IMR-90 (cell line): ENCODE measurements around the gene SOBP. TPM values are rescaled to one million over a fixed set of nuclear protein-coding genes. Genes with fewer than 3 reads are reported as not detected.

Experiments used
- ATAC-seq: fragments of 200-7000 bp; cut with Tn5 transposase; 2 replicates; pipeline ENCODE4 v1.9.1; 2020; ENCODE audit warnings: low read depth, mild to moderate bottlenecking, moderate library complexity
- BruUV-seq: library from RNA; stranded (reverse); fragments of 400-500 nt; replicated peaks from 2 replicates; lab custom pipeline; 2021; lab: Mats Ljungman, UMichigan
- CTCF ChIA-PET: fragments of 300-600 bp; formaldehyde crosslinking; extraction: SDS; loops from one replicate; lab custom pipeline; 2021; ENCODE audit warnings: antibody characterized with exemption; lab: Yijun Ruan, JAX
- POLR2A ChIA-PET: fragments of 300-600 bp; sonication (Branson Sonifier 250); formaldehyde crosslinking; loops from one replicate; lab custom pipeline; 2022; ENCODE audit warnings: antibody characterized with exemption; ENCODE audit not compliant: unreplicated experiment; lab: Charles Lee
- DNase-seq: peaks from one replicate; pipeline ENCODE4 v3.0.0; 2013
- H2AFZ ChIP-seq: replicated peaks from 2 replicates; pipeline ENCODE3; 2013; ENCODE audit warnings: low read length, mild to moderate bottlenecking; ENCODE audit not compliant: poor library complexity
- H2AK5ac ChIP-seq: 2 replicates; pipeline ENCODE4 v1.6.1; 2013; ENCODE audit warnings: low read depth, low read length, inconsistent platforms
- H2AK9ac ChIP-seq: replicated peaks from 2 replicates; pipeline ENCODE3; 2013; ENCODE audit warnings: mild to moderate bottlenecking, low read depth, low read length, moderate library complexity; ENCODE audit not compliant: poor library complexity
- H2BK120ac ChIP-seq: 2 replicates; pipeline ENCODE4 v1.6.1; 2013; ENCODE audit warnings: low read depth, low read length, inconsistent platforms
- H2BK15ac ChIP-seq: 3 replicates; pipeline ENCODE4 v1.6.1; 2013; ENCODE audit warnings: low read depth, low read length, inconsistent platforms
- H2BK20ac ChIP-seq: 2 replicates; pipeline ENCODE4 v1.6.1; 2013; ENCODE audit warnings: low read depth, mild to moderate bottlenecking, inconsistent platforms, low read length, moderate library complexity
- H2BK5ac ChIP-seq: 2 replicates; pipeline ENCODE4 v1.6.1; 2013; ENCODE audit warnings: mild to moderate bottlenecking, low read depth, low read length, inconsistent platforms; ENCODE audit not compliant: poor library complexity, severe bottlenecking
- H3K14ac ChIP-seq: replicated peaks from 2 replicates; pipeline ENCODE4 v1.6.1; 2013; ENCODE audit warnings: low read depth, low read length, inconsistent platforms
- H3K18ac ChIP-seq: 2 replicates; pipeline ENCODE4 v1.6.1; 2013; ENCODE audit warnings: low read depth, low read length, control low read depth
- H3K23ac ChIP-seq: 2 replicates; pipeline ENCODE4 v1.6.1; 2013; ENCODE audit warnings: low read depth, low read length, inconsistent platforms
- H3K27ac ChIP-seq: 2 replicates; pipeline ENCODE4 v1.5.1; 2013; ENCODE audit warnings: mild to moderate bottlenecking, control low read depth, low read length; ENCODE audit not compliant: insufficient read depth
- H3K27me3 ChIP-seq: 2 replicates; pipeline ENCODE4 v1.6.1; 2013; ENCODE audit warnings: low read length; ENCODE audit not compliant: control insufficient read depth, insufficient read depth
- H3K36me3 ChIP-seq: 2 replicates; pipeline ENCODE4 v1.6.1; 2013; ENCODE audit warnings: low read length, mixed read lengths; ENCODE audit not compliant: control insufficient read depth, insufficient read depth
- H3K4ac ChIP-seq: 2 replicates; pipeline ENCODE4 v1.6.1; 2013; ENCODE audit warnings: low read depth, low read length, inconsistent platforms
- H3K4me1 ChIP-seq: 2 replicates; pipeline ENCODE4 v1.6.1; 2013; ENCODE audit warnings: low read length, mixed read lengths; ENCODE audit not compliant: control insufficient read depth, insufficient read depth
- H3K4me2 ChIP-seq: 2 replicates; pipeline ENCODE4 v1.6.1; 2013; ENCODE audit warnings: low read depth, mild to moderate bottlenecking, control low read depth, low read length, moderate library complexity
- H3K4me3 ChIP-seq: 2 replicates; pipeline ENCODE4 v1.5.1; 2013; ENCODE audit warnings: low read depth, mild to moderate bottlenecking, control low read depth, low read length, moderate library complexity; ENCODE audit not compliant: insufficient read depth
- H3K56ac ChIP-seq: 2 replicates; pipeline ENCODE4 v1.6.1; 2013; ENCODE audit warnings: low read length, inconsistent platforms; ENCODE audit not compliant: insufficient read depth; ENCODE audit errors: extremely low read depth
- H3K79me1 ChIP-seq, 2 experiments: 2 replicates each; pipeline ENCODE4 v1.6.1; 2013; ENCODE audit warnings: low read length in 2 of 2, inconsistent platforms in 1 of 2, low read depth in 1 of 2
- H3K9ac ChIP-seq: 2 replicates; pipeline ENCODE4 v1.6.1; 2013; ENCODE audit warnings: low read depth, low read length, control low read depth
- H3K9me1 ChIP-seq: 2 replicates; pipeline ENCODE4 v1.6.1; 2013; ENCODE audit warnings: low read length, inconsistent platforms; ENCODE audit not compliant: insufficient read depth
- H3K9me3 ChIP-seq: 2 replicates; pipeline ENCODE4 v1.6.1; 2013; ENCODE audit warnings: low read length; ENCODE audit not compliant: control insufficient read depth, insufficient read depth
- H4K20me1 ChIP-seq: 2 replicates; pipeline ENCODE4 v1.6.1; 2013; ENCODE audit warnings: low read length, inconsistent platforms; ENCODE audit not compliant: insufficient read depth
- H4K5ac ChIP-seq: 2 replicates; pipeline ENCODE4 v1.6.1; 2013; ENCODE audit warnings: mild to moderate bottlenecking, low read depth, low read length, control low read depth
- H4K8ac ChIP-seq, 2 experiments: 2 replicates each; pipeline ENCODE4 v1.6.1; 2013; ENCODE audit warnings: low read depth in 2 of 2, low read length in 2 of 2, control low read depth in 1 of 2, inconsistent platforms in 1 of 2
- H4K91ac ChIP-seq: 2 replicates; pipeline ENCODE4 v1.6.1; 2013; ENCODE audit warnings: low read depth, low read length, inconsistent platforms; ENCODE audit not compliant: insufficient read depth
- BHLHE40 ChIP-seq: fragments of 150-350 bp; IDR thresholded peaks from 2 replicates; pipeline ENCODE4 v1.6.1; 2016; ENCODE audit warnings: mild to moderate bottlenecking, low read depth, low read length
- CEBPB ChIP-seq: IDR thresholded peaks from 2 replicates; pipeline ENCODE4 v1.6.1; 2012; ENCODE audit warnings: low read depth, low read length, improper control_type of control experiment
- CHD1 ChIP-seq: IDR thresholded peaks from 2 replicates; pipeline ENCODE4 v1.6.1; 2012; ENCODE audit warnings: low read depth, low read length, improper control_type of control experiment
- MAFK ChIP-seq: IDR thresholded peaks from 2 replicates; pipeline ENCODE4 v1.6.1; 2012; ENCODE audit warnings: low read depth, low read length, improper control_type of control experiment
- MAZ ChIP-seq: IDR thresholded peaks from 2 replicates; pipeline ENCODE4 v1.6.1; 2012; ENCODE audit warnings: low read depth, mild to moderate bottlenecking, low read length, improper control_type of control experiment, moderate library complexity, borderline replicate concordance
- POLR2A ChIP-seq: IDR thresholded peaks from 2 replicates; pipeline ENCODE4 v1.6.1; 2012; ENCODE audit warnings: mild to moderate bottlenecking, low read depth, low read length
- RAD21 ChIP-seq: IDR thresholded peaks from 2 replicates; pipeline ENCODE4 v1.6.1; 2012; ENCODE audit warnings: low read length, improper control_type of control experiment
- RCOR1 ChIP-seq: IDR thresholded peaks from 2 replicates; pipeline ENCODE4 v1.6.1; 2012; ENCODE audit warnings: mild to moderate bottlenecking, low read length, improper control_type of control experiment; ENCODE audit not compliant: insufficient replicate concordance
- RFX5 ChIP-seq: IDR thresholded peaks from 2 replicates; pipeline ENCODE4 v1.8.0; 2012; ENCODE audit warnings: low read depth, mild to moderate bottlenecking, low read length, moderate library complexity
- SMC3 ChIP-seq: fragments of 150-350 bp; IDR thresholded peaks from 2 replicates; pipeline ENCODE4 v1.6.1; 2016; ENCODE audit warnings: low read depth, mild to moderate bottlenecking, antibody characterized with exemption, low read length, moderate library complexity
- WGBS, 2 experiments: methylation state at CpG; one replicate each; pipeline versions ENCODE4 v1.1.5 to v1.1.7; 2013; ENCODE audit warnings: missing lambda C conversion rate in 2 of 2; ENCODE audit not compliant: insufficient read length in 1 of 2; ENCODE audit errors: extremely low coverage in 2 of 2; 5-methylcytosine and 5-hydroxymethylcytosine counted together
- dilution Hi-C: fragments of 300-500 bp; cut with HindIII; formaldehyde crosslinking; loops from one replicate; pipeline ENCODE4 v1.14.3; 2018; ENCODE audit warnings: low sequenced_read_pairs; ENCODE audit not compliant: unreplicated experiment
- in situ Hi-C: fragments of 300-500 bp; cut with MboI; formaldehyde crosslinking; loops from 3 replicates; pipeline ENCODE4 v1.14.3; 2019; ENCODE audit warnings: low sequenced_read_pairs, inconsistent platforms, mixed read lengths
- intact Hi-C: fragments of 100-400 bp; cut with micrococcal nuclease; formaldehyde crosslinking; loops from 2 replicates; pipeline ENCODE4 v1.10.0; 2022
- polyA plus RNA-seq, 3 experiments: library from polyadenylated mRNA; depleted of rRNA; stranded (reverse); fragments of >200 nt; gene quantifications; 2 replicates each; pipeline ENCODE4 v1.2.3, GENCODE V29; 2012; ENCODE audit warnings: low replicate concordance in 1 of 3
- total RNA-seq: library from RNA; depleted of rRNA; stranded (reverse); fragments of >200 nt; gene quantifications from 2 replicates; pipeline ENCODE4 v1.2.3, GENCODE V29; 2012
- TF ChIP-seq, protein P1 (sequence below): conservative IDR thresholded peaks from 2 replicates; pipeline ENCODE4 v1.5.1; 2012; ENCODE audit warnings: mild to moderate bottlenecking, low read depth, low read length, improper control_type of control experiment
- TF ChIP-seq, protein P2 (sequence below): fragments of 150-350 bp; IDR thresholded peaks from 2 replicates; pipeline ENCODE4 v1.6.1; 2017; ENCODE audit warnings: mild to moderate bottlenecking, antibody characterized with exemption, low read length, low read depth

SOBP gene
- total and polyA plus RNA-seq, 2 of the 4 experiments (the other 2 are of a cell fraction) = 0.60 to 0.72 TPM

- Histone ChIP-seq H3K4me1 (no peaks in the 10 kb centered on the region; the same call in 1 of the 2 replicates), H2AFZ (no peak overlapping the region), H3K9me3 (no peaks in the 10 kb centered on the region), H3K36me3 (peaks cover 2% of the 10 kb centered on the region; the same call in 1 of the 2 replicates), H3K14ac (no peak overlapping the region), H2AK5ac (no peak overlapping the region), H4K91ac (no peak overlapping the region), H2BK120ac (no peak overlapping the region), H4K20me1 (no peaks in the 10 kb centered on the region), H2BK5ac (no peak overlapping the region), H3K4me2 (no peak overlapping the region), H3K9ac (no peak overlapping the region), H3K27me3 (no peaks in the 10 kb centered on the region), H3K56ac (no peak overlapping the region), H3K4ac (no peak overlapping the region), H3K4me3 (no peak overlapping the region), H4K5ac (no peak overlapping the region), H2AK9ac (no peak overlapping the region), H3K23ac (no peak overlapping the region), H3K18ac (no peak overlapping the region), H3K27ac (no peak overlapping the region), H3K9me1 (no peaks in the 10 kb centered on the region; the same call in 1 of the 2 replicates), H4K8ac (no peak overlapping the region), H2BK15ac (no peak overlapping the region), H3K79me1 (no peaks in the 10 kb centered on the region), H2BK20ac (no peak overlapping the region)
- ChIA-PET POLR2A (no interaction called here), CTCF (no interaction called here)
- ATAC-seq (no peak), DNase-seq (no peak)
- TF ChIP-seq MAZ = no peak
- no peak for TF ChIP-seq SMC3
- TF ChIP-seq, protein P1, sequence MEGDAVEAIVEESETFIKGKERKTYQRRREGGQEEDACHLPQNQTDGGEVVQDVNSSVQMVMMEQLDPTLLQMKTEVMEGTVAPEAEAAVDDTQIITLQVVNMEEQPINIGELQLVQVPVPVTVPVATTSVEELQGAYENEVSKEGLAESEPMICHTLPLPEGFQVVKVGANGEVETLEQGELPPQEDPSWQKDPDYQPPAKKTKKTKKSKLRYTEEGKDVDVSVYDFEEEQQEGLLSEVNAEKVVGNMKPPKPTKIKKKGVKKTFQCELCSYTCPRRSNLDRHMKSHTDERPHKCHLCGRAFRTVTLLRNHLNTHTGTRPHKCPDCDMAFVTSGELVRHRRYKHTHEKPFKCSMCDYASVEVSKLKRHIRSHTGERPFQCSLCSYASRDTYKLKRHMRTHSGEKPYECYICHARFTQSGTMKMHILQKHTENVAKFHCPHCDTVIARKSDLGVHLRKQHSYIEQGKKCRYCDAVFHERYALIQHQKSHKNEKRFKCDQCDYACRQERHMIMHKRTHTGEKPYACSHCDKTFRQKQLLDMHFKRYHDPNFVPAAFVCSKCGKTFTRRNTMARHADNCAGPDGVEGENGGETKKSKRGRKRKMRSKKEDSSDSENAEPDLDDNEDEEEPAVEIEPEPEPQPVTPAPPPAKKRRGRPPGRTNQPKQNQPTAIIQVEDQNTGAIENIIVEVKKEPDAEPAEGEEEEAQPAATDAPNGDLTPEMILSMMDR = no peak
- TF ChIP-seq CEBPB = no peak
- TF ChIP-seq POLR2A = no peak
- TF ChIP-seq CHD1 = no peak
- TF ChIP-seq, protein P2, sequence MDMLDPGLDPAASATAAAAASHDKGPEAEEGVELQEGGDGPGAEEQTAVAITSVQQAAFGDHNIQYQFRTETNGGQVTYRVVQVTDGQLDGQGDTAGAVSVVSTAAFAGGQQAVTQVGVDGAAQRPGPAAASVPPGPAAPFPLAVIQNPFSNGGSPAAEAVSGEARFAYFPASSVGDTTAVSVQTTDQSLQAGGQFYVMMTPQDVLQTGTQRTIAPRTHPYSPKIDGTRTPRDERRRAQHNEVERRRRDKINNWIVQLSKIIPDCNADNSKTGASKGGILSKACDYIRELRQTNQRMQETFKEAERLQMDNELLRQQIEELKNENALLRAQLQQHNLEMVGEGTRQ = no peak
- no peak for TF ChIP-seq BHLHE40
- no peak for TF ChIP-seq RAD21
- no peak for TF ChIP-seq RFX5
- no peak for TF ChIP-seq RCOR1
- TF ChIP-seq MAFK = no peak
- dilution Hi-C loops (no loop called here), in situ Hi-C loops (no loop called here), intact Hi-C loops (loop anchor here (1.0 kb wide), 1 partner anchor 10 kb away; no protein-coding TSS in a partner anchor)
- no TSS peak for BruUV-seq
- WGBS, 2 experiments = 92% methylated on average over 3 of the region's 4 CpGs; no CpG with 5 or more reads in 1 of the 2 experiments
Measured at GRCh38 chr6:107645740-107646139, 155.8 kb downstream of the SOBP start.
